ENCODE results near the gene C22orf31. TPM values are rescaled to one million over a fixed set of nuclear protein-coding genes. Genes with fewer than 3 reads are reported as not detected.

The C22orf31 gene
- total RNA-seq, 1 experiment from 2014 or later: not detected

GRCh38 chr22:29014293-29014692, 47.3 kb downstream of the C22orf31 start:
- in situ Hi-C loops (cut with HindIII; ENCODE audit: low pct_unique_long_range_greater_than_20kb, low sequenced_read_pairs): no loop called here
- DNase-seq (ENCODE audit: low read depth): no peak

GRCh38 chr22:29012952-29013351, 48.7 kb downstream of the C22orf31 start:
- DNase-seq (ENCODE audit: low read depth): no peak
- in situ Hi-C loops (cut with HindIII; ENCODE audit: low pct_unique_long_range_greater_than_20kb, low sequenced_read_pairs): no loop called here

DNA sequence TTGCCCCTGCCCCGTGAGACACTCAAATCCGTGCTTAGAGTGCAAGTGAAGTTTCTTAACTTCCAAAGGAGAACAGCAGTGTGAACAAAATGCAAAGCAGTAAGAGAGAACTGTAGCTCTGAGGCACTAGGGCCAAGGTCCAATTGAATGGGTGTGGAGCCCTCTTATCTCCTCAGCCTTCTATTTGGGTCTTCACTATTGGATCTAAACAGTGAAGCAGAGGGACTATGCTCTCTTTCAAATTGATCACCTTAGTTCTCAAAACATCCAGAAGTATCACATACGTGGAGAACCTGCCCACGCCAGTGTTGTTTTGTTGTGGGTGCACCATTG, 49.6 kb downstream of the C22orf31 start:
- no peak for DNase-seq (ENCODE audit: low read depth)
- in situ Hi-C loops (cut with HindIII; ENCODE audit: low pct_unique_long_range_greater_than_20kb, low sequenced_read_pairs): no loop called here

DNA sequence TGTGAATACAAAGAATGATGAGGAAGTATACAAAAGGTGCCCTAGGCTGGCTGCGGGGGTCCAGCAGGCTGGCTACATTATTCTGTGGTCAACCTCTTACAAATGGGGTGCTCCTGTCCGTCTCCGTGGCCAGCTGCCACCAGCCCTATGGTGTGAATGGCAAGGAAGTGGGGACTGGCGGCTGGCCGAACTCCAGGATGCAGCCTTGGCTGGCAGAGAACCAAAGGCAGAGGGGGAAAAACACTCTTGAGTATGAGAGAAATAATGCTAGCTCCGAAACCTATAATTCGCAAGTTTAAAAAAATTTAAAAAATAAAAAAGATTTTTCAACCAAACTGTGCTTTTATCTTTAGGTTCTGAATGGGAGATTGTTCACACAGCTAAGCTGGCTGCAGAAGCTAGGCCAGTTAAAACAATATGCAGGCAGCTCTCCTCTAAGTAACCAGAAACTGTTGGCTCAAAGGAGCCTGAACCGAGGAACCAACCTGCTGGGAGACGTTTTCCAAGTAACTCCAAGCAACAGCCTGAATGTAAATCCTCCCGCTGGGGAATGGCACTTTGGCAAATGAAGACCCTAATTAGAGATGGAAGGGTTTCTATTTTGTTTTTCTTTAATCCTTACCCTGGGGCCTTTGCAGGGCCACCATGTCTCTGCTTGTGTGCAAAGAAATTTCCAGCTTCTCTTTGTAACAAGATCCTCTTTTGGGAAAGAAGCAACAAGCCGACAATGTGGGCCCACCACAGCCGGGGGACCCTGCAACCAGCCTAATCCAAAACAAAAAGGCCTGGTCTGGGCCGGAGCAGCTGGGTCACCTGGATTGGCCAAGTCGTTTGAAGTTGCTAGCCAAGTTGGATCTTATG, 50.2 kb downstream of the C22orf31 start:
- in situ Hi-C loops (cut with HindIII; ENCODE audit: low pct_unique_long_range_greater_than_20kb, low sequenced_read_pairs): no loop called here
- DNase-seq (ENCODE audit: low read depth): no peak

DNA sequence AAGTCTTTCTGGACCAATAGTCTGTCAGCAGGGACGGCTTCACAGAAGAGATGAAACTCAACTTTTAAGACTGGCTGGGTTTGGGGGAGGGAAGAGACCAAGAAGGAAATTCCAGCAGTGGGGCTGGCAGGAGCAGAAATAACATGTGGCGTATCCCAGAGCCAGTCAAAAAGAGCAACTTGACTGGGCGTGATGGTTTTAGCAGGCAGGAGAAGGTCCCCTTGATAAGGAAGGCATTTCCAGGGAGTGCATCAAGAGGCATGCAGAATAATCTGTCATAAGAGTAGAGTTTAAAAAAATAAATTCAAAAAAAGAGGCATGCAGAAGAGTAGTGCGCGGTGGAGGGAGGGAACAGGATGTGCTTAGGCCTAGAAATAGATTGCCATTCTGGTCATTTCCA, 52.5 kb downstream of the C22orf31 start:
- in situ Hi-C loops (cut with HindIII; ENCODE audit: low pct_unique_long_range_greater_than_20kb, low sequenced_read_pairs): no loop called here
- no peak for DNase-seq (ENCODE audit: low read depth)

Other genes starting within 250 kb of the C22orf31 start
- gene ZNRF3, start 178.3 kb downstream of the C22orf31 start, total RNA-seq (2014; rRNA removed; shearing (Covaris generic); ENCODE audit: low replicate concordance): 9.6 and 11.1 TPM in 2 replicates
- 4.8 and 8.4 TPM in 2 replicates for gene KREMEN1, start 11.2 kb upstream of the C22orf31 start, total RNA-seq (2014; rRNA removed; shearing (Covaris generic); ENCODE audit: low replicate concordance)
- gene EMID1, start 144.1 kb upstream of the C22orf31 start, total RNA-seq (2014; rRNA removed; shearing (Covaris generic); ENCODE audit: low replicate concordance): 0.37 and 1.6 TPM in 2 replicates
- 52.2 and 61.5 TPM in 2 replicates for gene RHBDD3, start 206.2 kb upstream of the C22orf31 start, total RNA-seq (2014; rRNA removed; shearing (Covaris generic); ENCODE audit: low replicate concordance)
- gene EWSR1, start 206.4 kb upstream of the C22orf31 start, total RNA-seq (2014; rRNA removed; shearing (Covaris generic); ENCODE audit: low replicate concordance): 172 and 173 TPM in 2 replicates
- 18.5 and 20.8 TPM in 2 replicates for gene GAS2L1, start 244.8 kb upstream of the C22orf31 start, total RNA-seq (2014; rRNA removed; shearing (Covaris generic); ENCODE audit: low replicate concordance)